Small intestine (tissue), 7 donors: ENCODE measurements around the gene NCAPD2. TPM values are rescaled to one million over a fixed set of nuclear protein-coding genes. Genes with fewer than 3 reads are reported as not detected.
"Not testable (repeated sequence)": the region's sequence is repeated elsewhere in the genome, so short reads cannot be mapped to it uniquely, and the experiment has no call there.

Source experiments
- DNase-seq, 2 donors: peaks; one replicate each; pipeline versions ENCODE4 v3.0.0 to v3.0.0-alpha.2; 2013
- FAIRE-seq: peaks from 2 replicates; lab custom pipeline; 2012; peaks lifted over from hg19 to GRCh38; lab: Jason Lieb, UNC
- H3K27ac ChIP-seq, 3 donors: one replicate each; pipeline ENCODE4 v1.5.1; 2013; ENCODE audit warnings: low read length in 2 of 3, mild to moderate bottlenecking in 2 of 3, control low read depth in 1 of 3, inconsistent platforms in 1 of 3, low read depth in 1 of 3, moderate library complexity in 1 of 3
- H3K27me3 ChIP-seq, 3 donors: one replicate each; pipeline ENCODE4 v1.6.1; 2013; ENCODE audit warnings: low read length in 3 of 3, inconsistent platforms in 1 of 3; ENCODE audit not compliant: control insufficient read depth in 3 of 3, insufficient read depth in 3 of 3
- H3K36me3 ChIP-seq, 3 donors: one replicate each; pipeline ENCODE4 v1.6.1; 2013; ENCODE audit warnings: low read length in 3 of 3, inconsistent platforms in 1 of 3, low read depth in 1 of 3, mild to moderate bottlenecking in 1 of 3, moderate library complexity in 1 of 3; ENCODE audit not compliant: control insufficient read depth in 3 of 3, insufficient read depth in 2 of 3
- H3K4me1 ChIP-seq, 3 donors: one replicate each; pipeline ENCODE4 v1.6.1; 2013; ENCODE audit warnings: low read length in 2 of 3, inconsistent platforms in 1 of 3, low read depth in 1 of 3, mild to moderate bottlenecking in 1 of 3, moderate library complexity in 1 of 3; ENCODE audit not compliant: control insufficient read depth in 3 of 3, insufficient read depth in 2 of 3
- H3K4me3 ChIP-seq, 3 donors: one replicate each; pipeline ENCODE4 v1.5.1; 2013; ENCODE audit warnings: low read length in 3 of 3, control low read depth in 1 of 3, inconsistent platforms in 1 of 3, low read depth in 1 of 3, mild to moderate bottlenecking in 1 of 3, moderate library complexity in 1 of 3
- H3K9me3 ChIP-seq, 2 donors: one replicate each; pipeline ENCODE4 v1.6.1; 2013; ENCODE audit warnings: low read depth in 1 of 2, low read length in 1 of 2; ENCODE audit not compliant: control insufficient read depth in 2 of 2, insufficient read depth in 1 of 2
- WGBS, 3 donors: extraction: QIAGEN DNeasy Blood & Tissue Kit; methylation state at CpG; one replicate each; pipeline ENCODE4 v1.1.7; 2013; 5-methylcytosine and 5-hydroxymethylcytosine counted together
- polyA plus RNA-seq, 4 donors: library from polyadenylated mRNA; stranded (reverse) in 3 of 4; unstranded in 1 of 4; fragments of 200-250 nt in 3 of 4; fragments of 120-200 nt in 1 of 4; gene quantifications; one replicate each; pipeline versions ENCODE4 v1.2.1 to v1.2.3, GENCODE V29; 2013
- donor health status: healthy with polysubstance abuse.
- donor health status: control.
- donor health status: control.
- donor health status: Bipolar disorder and iron deficiency.
- donor health status: healthy.

Gene NCAPD2
- polyA plus RNA-seq, 4 donors, result 6.5 to 39.1 (median 22.1) TPM

GRCh38 chr12:6468283-6468575 is 25.7 kb upstream of the NCAPD2 start:
- H3K27ac ChIP-seq, result no peak overlapping the region
- FAIRE-seq (no peak), DNase-seq (peak in 1 of 2 donors; percentile 36)
- no peak overlapping the region for H3K4me3 ChIP-seq
- H3K36me3 ChIP-seq, result peaks cover 1 to 26% (median 12%) of the 10 kb centered on the region in 3 donors
- no peaks in the 10 kb centered on the region for H3K27me3 ChIP-seq
- H3K4me1 ChIP-seq, result peaks cover 0 to 12% (median 0%) of the 10 kb centered on the region in 3 donors
- no peaks in the 10 kb centered on the region for H3K9me3 ChIP-seq

- 57 to 79% (median 72%) methylated on average over 6 of the region's 6 CpGs for WGBS, 3 donors
- H3K27ac ChIP-seq, result no peak overlapping the region
- FAIRE-seq, result no peak
- no peak for DNase-seq
- peaks cover 0 to 20% (median 6%) of the 10 kb centered on the region in 3 donors for H3K36me3 ChIP-seq
- H3K4me3 ChIP-seq, result peak overlapping the region in 1 of 3 donors; percentile 61
- H3K9me3 ChIP-seq, result no peaks in the 10 kb centered on the region
- no peaks in the 10 kb centered on the region for H3K27me3 ChIP-seq
- H3K4me1 ChIP-seq, result peaks cover 0 to 12% (median 0%) of the 10 kb centered on the region in 3 donors
Observed at GRCh38 chr12:6469092-6469491, 24.8 kb upstream of the NCAPD2 start.

DNA sequence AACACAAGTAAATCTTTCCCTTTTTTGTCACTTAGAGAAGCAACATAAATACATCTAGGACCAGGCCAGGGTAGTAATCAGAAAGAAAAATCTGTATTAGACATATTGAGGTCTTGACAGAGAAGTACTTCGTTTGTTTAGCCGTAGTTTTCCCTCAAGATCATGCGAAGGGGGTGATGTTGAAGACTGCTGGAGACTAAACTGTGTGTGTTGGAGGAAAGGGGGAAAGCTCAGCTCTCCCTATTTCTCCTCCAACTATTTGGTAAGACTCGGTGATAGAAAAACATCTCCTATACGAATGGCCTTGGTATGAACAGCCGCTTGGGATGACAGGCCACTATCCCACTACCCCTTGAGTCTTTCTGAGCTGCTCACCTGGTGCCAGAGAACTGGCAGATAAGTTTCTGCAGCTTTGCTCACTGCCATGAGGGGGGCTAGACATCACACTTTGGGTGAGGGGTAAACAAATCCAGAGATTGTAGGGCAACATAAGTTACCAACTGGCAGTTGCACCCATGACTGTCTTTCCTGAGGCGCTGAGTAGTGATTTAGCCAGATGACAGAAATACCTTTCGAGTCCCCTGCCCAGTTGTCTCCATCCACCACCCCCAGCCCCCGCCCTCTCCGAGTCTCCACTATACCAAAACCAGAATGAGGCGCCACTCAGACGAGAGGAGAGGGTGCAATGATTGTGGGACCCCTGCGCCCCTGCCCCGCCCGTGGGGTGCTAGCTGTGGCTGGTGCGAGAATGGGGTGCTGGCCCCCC is 24.1 kb upstream of the NCAPD2 start:
- H3K27me3 ChIP-seq, result no peaks in the 10 kb centered on the region
- H3K27ac ChIP-seq, result peak overlapping the region; percentile 39 to 95 (median 81)
- peaks cover 0 to 13% (median 6%) of the 10 kb centered on the region in 3 donors for H3K36me3 ChIP-seq
- H3K4me1 ChIP-seq, result peaks cover 0 to 12% (median 0%) of the 10 kb centered on the region in 3 donors
- no peak for DNase-seq
- no peak for FAIRE-seq
- 23 to 27% (median 24%) methylated on average over 15 to 16 of the region's 16 CpGs for WGBS, 3 donors
- H3K4me3 ChIP-seq, result peak overlapping the region; percentile 61 to 68 (median 67)
- no peaks in the 10 kb centered on the region for H3K9me3 ChIP-seq

DNA sequence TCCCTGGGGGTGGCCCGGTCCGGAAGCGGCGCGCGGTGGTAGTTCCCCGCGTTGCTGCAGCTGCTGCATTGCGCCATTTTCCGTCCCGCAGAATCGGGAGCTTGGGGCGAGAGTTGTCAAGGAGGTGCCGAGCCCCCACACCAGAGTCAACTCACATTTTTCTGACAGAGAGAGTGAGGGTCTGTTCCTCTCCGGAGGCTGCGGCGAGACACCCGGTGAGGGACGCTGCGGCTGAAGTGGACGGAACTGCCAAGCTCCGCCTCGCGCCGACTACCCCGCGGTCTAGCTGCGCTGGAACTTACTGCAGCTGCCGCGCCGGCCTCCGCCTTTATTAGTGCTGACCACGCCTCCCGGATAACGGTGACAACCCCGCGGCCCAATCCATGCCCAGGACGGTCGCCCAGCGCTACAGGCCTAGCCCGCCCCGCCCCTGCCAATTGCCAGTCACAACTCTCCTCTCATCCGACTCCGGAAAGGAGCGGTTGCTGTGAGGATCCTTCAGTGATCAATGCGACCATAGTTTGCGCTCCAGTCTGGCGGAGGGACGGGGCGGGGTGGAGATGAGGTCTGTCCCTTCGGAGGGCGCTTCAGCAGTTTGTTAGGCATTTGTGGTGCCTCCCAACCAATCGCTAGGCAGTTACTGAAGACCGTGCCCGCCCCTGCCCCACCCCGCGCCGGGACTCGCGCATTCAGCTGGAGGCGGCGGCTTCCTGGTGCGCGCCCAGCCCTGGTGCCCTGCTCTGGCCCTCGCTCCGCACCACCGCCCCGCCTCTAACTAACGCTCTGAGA is 23.3 kb upstream of the NCAPD2 start, which contains the start of gene VAMP1:
Gene VAMP1, minus strand, starts transcription at position 303 of the 789 bp plus-strand sequence. Its CDS starts 146 bp downstream, at position 157.
- DNase-seq, result peak; percentile 97 to 98
- H3K36me3 ChIP-seq, result peaks cover 0 to 11% (median 6%) of the 10 kb centered on the region in 3 donors
- FAIRE-seq, result no peak
- H3K27ac ChIP-seq, result peak within 1 kb of the TSS; percentile 41 to 95 (median 81)
- 0 to 1% (median 0%) methylated on average over 54 to 69 of the region's 69 CpGs for WGBS, 3 donors
- no peaks in the 10 kb centered on the region for H3K9me3 ChIP-seq
- H3K4me3 ChIP-seq, result peak within 1 kb of the TSS; percentile 61 to 68 (median 67)
- H3K4me1 ChIP-seq, result peaks cover 0 to 12% (median 0%) of the 10 kb centered on the region in 3 donors
- no peaks in the 10 kb centered on the region for H3K27me3 ChIP-seq

- H3K36me3 ChIP-seq, result no peaks in the 10 kb centered on the region
- no peak overlapping the region for H3K4me3 ChIP-seq
- 91 to 92% (median 91%) methylated on average over 1 of the region's 1 CpG for WGBS, 3 donors
- DNase-seq (no peak), FAIRE-seq (no peak)
- no peaks in the 10 kb centered on the region for H3K9me3 ChIP-seq
- no peaks in the 10 kb centered on the region for H3K27me3 ChIP-seq
- H3K4me1 ChIP-seq, result peaks cover 0 to 12% (median 0%) of the 10 kb centered on the region in 3 donors
- no peak overlapping the region for H3K27ac ChIP-seq
Observed at GRCh38 chr12:6471989-6472360, 21.9 kb upstream of the NCAPD2 start.

GRCh38 chr12:6472491-6472890 is 21.4 kb upstream of the NCAPD2 start:
- DNase-seq (no peak), FAIRE-seq (no peak)
- Histone ChIP-seq H3K9me3 (no peaks in the 10 kb centered on the region), H3K4me1 (peaks cover 0 to 12% (median 0%) of the 10 kb centered on the region in 3 donors), H3K4me3 (no peak overlapping the region), H3K27me3 (no peaks in the 10 kb centered on the region), H3K27ac (no peak overlapping the region), H3K36me3 (no peaks in the 10 kb centered on the region)
- WGBS, 3 donors, result 86 to 89% (median 88%) methylated on average over 11 of the region's 11 CpGs

GRCh38 chr12:6475233-6475975 is 18.5 kb upstream of the NCAPD2 start:
- not testable (repeated sequence) for H3K27me3 ChIP-seq, H3K4me1 ChIP-seq, H3K4me3 ChIP-seq, H3K9me3 ChIP-seq, H3K36me3 ChIP-seq, DNase-seq, H3K27ac ChIP-seq, FAIRE-seq
- WGBS, 3 donors, result 93 to 96% (median 93%) methylated on average over 34 to 44 of the region's 48 CpGs

DNA sequence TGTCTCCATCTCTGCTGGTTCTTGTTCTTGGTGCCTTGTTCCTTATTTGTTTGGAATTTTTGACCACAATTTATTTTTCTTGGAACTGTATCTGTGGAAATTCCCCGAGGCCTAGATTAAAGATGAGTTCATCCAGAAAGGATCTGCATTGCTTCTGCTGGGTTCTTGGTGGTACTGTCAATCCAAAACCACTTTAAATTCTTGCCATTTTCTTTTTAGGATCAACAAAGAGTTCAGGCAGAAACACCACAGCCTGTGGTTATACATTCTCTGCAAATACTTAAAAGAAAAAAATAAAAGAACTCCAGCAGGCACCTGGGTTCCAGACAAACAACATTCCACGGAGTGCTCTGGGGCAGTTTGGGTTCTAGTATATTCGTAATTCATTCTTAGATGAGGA is 17.4 kb upstream of the NCAPD2 start:
- H3K9me3 ChIP-seq, result no peaks in the 10 kb centered on the region
- no peaks in the 10 kb centered on the region for H3K36me3 ChIP-seq
- FAIRE-seq (no peak), DNase-seq (no peak)
- no peak overlapping the region for H3K4me3 ChIP-seq
- no peak overlapping the region for H3K27ac ChIP-seq
- WGBS, 3 donors, result 64 to 84% (median 81%) methylated on average over 3 of the region's 3 CpGs
- no peaks in the 10 kb centered on the region for H3K4me1 ChIP-seq
- no peaks in the 10 kb centered on the region for H3K27me3 ChIP-seq
